NCI-H226 (cell line): Measurements from ENCODE around the gene GPR15LG.

ENCODE experiments used
- DNase-seq: peaks from one replicate; pipeline ENCODE4 v3.0.0-alpha.2; 2015

The GPR15LG gene

DNA sequence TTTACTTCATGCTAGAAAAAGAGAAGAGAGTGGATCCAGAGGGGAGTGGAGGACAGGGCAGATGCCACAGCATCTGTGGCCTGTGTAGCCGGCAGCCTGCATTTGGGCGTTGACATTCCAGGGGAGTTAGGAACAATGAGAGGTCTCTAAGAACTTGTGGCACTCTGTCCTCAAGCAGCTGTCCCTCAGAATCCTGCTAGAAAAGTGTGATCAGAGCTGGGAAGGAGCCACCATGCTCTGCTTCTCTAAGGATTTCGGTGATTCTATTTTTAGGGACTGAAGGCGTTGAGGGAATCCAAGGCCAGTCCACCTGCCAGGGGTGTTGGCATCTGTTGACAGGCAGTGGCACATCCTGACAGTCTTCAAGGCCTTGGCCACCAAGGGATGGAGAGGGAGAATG lies 44.1 kb downstream of the GPR15LG start:
- no peak for DNase-seq

DNA sequence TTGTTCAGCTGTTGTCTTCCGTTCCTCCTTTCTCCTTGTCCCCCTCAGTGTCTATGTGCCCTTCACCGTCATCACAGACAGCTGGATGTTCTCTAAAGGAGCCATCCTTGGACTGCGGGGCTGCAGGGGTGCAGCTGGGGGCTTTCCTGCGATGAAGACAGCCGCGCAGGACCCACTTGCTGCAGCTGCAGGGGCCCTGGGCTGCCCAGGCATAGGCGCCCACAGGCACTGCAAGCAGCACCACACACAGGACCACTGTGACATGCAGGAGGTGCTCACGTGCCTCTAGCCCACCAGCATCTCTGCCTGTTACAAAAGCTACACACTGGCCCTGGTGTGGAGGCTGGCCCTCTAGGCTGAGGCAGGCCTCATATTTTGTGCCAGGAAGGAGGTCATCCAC lies 48.3 kb downstream of the GPR15LG start:
- DNase-seq, result no peak

DNA sequence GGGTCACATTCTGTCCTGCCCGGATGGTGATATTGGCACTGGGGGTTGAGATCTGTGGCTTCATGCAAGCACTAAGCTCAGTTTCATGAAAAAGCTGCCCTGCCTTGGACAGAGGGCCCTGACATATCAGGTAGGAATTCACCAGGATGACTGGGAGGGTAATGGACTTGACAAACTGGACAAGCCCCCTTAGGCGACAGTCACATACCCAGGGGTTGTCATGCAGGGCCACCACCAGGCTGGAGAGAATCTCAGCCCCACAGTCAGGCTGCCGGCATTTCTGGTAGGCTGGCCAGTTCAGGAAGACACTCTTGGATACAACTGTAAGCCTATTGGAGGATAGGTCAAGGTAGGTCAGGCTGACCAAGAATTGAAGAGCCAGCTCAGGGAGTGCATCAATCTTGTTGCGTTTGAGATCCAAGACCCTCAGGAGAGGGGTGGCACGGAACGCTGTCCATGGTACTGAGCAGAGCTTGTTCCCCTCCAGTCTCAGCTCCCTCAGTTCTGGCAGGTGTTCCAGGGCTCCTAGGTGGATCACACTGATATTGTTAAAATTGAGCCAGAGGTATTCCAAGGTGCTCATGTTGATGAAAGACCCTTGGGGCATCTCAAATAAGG lies 50.9 kb downstream of the GPR15LG start:
- DNase-seq, result no peak

DNA sequence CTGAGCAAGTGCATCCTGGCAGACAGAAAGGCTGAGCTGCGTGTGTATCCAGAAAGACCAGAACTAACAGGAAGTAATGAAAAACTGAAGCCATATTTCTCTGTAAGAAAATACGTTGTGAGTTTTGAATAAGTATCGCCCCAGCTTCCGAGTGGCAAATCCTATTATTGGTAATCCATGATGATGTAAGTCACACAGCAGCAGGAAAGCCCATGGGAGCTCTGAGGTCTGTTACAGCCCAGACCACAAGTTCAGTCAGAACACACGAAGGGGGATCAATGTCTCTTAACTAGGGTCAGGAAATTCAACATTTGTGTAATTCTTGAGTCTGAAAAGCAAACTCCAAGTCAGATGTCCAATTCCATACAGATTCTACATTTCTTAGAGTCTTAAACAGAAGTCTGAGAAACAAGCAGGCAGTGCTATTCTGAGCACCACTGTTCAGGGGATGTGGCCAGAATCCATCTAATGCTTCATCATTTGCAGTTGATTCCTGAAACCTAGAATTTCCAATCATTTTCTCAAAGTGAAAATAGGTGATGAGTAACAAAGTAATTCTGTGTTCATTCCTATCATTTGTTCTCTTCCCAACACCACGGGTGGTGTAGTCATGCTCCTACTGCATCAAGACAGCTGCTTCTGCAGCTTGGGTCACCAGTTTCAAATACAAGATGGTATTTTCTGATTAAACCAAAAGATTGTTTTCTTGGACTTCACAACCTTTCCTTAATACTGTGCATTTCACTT lies 52.0 kb downstream of the GPR15LG start, which contains the start of gene LRIT2:
TSS of gene LRIT2 (minus strand) at position 118 of the 747 bp plus-strand sequence. CDS start at position 94, 24 bp downstream.
- no peak for DNase-seq

DNA sequence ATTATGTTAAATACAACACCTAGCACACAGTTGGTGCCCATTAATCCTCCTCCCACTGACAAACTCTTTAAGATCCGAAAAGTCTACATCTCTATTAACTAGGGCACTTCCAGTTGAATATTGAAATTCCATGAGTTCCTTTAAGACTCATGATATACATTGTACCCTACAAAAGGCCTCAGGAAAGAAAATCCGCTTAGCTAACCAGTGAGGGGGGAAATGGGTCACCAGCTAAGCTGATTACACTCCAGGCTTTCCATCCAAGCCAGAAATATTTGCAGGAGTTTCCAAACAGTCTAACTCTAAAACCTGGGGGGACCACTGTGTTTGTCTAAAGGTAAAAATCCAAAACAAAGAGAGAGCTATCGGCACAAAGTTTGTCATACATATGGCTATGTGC lies 53.0 kb downstream of the GPR15LG start:
- DNase-seq, result no peak

DNA sequence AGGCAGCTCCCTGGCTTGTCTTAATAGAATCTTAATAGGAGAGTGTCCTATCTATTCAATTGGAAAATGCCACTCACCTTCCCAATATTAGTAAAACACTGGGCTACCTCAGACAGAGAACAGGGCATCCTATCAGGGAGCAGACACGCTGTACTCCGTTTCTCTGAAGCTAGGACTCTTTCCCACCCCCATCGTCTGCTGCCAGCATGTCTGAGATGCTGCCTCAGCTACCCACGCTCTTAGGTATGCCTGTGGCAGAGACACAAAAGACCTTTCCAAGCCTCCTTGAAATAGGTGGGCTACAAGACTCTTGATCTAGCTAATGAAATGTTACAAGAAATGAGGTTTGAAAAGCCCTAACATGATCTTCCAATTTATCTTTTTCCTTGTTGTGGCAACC lies 54.2 kb downstream of the GPR15LG start:
- no peak for DNase-seq

DNA sequence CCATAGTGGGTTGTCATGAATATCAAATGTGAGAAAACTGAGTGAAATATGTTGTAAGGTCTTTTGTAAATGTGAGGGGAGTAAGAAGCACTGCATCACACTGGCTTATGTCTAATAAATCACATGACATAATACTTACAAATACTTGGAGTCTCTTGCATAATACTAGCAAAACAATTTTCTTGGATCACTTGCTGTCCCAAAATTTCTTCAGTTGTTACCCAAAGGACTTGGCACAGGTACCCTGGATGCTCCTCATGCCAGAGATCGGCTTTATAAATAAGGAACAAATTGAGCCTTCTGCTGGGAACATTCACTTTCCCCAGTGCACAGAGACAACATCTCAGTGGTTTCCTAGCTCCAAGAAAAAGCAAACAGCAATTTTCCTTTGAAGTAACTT lies 56.8 kb downstream of the GPR15LG start:
- DNase-seq, result no peak

DNA sequence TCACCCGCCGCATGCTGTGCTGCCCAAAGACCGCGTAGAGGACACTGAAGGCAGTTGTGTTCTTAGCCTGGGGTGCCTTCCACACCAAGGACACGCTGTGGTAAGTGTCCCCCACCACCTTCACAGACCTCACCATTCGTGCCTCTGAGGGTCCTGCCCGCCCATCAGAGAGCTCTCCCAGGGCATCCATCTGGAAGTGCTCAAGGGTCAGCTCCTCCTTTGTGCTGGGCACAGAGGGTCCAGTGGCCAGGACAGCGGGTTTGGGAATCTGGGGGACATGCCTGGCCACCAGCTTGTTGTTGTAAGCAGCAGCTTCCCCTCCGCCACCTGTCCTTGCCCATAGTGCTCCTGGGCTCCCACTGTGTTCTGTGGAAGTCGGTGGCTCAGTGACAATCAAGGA lies 58.8 kb downstream of the GPR15LG start:
- no peak for DNase-seq

DNA sequence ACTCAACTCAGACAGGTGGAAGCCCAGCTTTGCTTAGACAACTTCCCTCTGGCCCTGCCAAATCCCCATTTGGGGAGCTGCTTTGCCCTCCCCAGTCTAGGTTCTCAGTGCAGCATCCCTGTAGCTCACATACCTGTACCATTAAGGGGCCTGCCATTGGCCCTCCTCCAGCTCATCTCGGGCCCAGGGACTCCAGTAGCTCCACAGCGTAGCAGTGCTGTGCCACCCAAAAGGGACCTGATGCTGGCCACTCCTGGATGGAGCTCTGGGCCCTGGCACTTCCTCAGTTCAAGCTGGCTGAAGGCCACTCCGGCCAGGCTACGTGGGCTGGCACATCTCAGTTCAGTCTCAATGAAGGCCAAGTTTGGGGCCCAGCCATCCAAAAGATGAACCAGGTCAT lies 60.3 kb downstream of the GPR15LG start:
- no peak for DNase-seq

DNA sequence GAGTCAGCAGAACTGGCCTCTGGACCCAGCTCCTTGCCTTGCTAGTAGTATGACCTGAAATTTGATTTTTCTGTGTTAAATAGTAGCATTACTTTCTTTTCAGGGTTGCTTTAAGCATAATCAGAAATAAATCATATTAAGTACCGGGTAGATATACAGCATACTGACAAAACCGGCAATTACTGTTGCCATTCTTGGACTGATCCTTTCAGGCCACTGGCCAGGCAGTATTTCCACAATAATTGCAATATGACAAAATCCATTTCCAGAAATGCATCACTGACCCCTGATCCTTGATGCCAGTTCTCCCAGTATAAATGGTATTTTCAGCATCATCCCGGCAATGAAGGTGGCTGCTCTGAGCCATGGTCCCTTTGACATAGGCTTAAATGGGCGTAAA lies 60.9 kb downstream of the GPR15LG start:
- DNase-seq, result no peak
